Nephron (organoid): ENCODE results near the gene UBC.
"Not testable (repeated sequence)": the region's sequence is repeated elsewhere in the genome, so short reads cannot be mapped to it uniquely, and the experiment has no call there.

Experiments used
- H3K27ac Mint-ChIP-seq, 3 experiments: 2 replicates each; pipeline ENCODE4 v1.8.0; 2020; ENCODE audit warnings: mixed read lengths in 3 of 3, mild to moderate bottlenecking in 2 of 3, moderate library complexity in 1 of 3
- H3K27me3 Mint-ChIP-seq: 2 replicates; pipeline ENCODE4 v1.8.0; 2021; ENCODE audit warnings: low read depth, mild to moderate bottlenecking, moderate library complexity, mixed read lengths
- H3K36me3 Mint-ChIP-seq: 2 replicates; pipeline ENCODE4 v1.8.0; 2020; ENCODE audit warnings: low read depth, mixed read lengths
- H3K4me1 Mint-ChIP-seq: 2 replicates; pipeline ENCODE4 v1.8.0; 2020; ENCODE audit warnings: mixed read lengths
- H3K4me3 Mint-ChIP-seq, 3 experiments: 2 replicates each; pipeline ENCODE4 v1.8.0; 2020; ENCODE audit warnings: mild to moderate bottlenecking in 3 of 3, mixed read lengths in 3 of 3, moderate library complexity in 2 of 3
- H3K9me3 Mint-ChIP-seq: 2 replicates; pipeline ENCODE4 v1.8.0; 2020; ENCODE audit warnings: mixed read lengths
- TF ChIP-seq, protein P1 (sequence below), 3 experiments: fragments of 200-600 bp; sonication (generic); IDR thresholded peaks; one replicate each; pipeline ENCODE4 v1.5.0; 2021; ENCODE audit warnings: antibody characterized with exemption in 3 of 3; ENCODE audit not compliant: unreplicated experiment in 3 of 3

UBC gene

DNA sequence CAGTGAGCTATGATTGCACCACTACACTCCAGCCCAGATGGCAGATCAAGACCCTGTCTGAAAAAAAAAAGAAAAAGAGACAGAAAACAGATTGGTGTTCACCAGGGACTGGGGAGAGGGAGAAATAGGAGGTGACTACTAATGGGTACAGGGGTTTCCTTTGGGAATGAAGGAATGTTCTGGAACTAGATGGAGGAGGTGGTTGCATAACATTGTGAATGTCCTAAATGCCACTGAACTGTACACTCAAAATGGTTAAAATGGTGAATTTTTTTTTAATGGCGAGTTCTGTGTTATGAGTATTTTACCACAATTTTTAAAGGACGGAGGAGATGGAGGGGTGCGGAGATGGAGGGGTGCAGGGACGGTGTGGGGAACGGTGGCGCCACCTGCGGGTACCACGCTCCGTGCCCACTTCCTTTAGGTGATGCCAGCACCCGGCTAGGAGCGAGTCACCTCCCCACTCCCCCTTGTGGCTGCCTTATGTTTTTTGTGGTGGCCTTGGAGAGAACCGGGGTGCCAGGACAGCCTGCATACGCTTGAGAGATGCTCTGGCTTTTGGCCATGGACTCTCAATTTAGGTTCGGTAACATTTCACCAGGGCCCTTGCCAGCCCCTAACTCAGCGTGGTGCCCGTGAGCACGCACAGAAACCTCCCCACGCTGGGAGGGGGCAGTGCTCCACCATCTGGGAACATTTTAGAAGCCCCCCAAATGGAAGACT lies 16.1 kb downstream of the UBC start:
- H3K36me3 Mint-ChIP-seq: no peaks in the 10 kb centered on the region
- H3K27me3 Mint-ChIP-seq: peaks cover 12% of the 10 kb centered on the region
- TF ChIP-seq, protein P1, sequence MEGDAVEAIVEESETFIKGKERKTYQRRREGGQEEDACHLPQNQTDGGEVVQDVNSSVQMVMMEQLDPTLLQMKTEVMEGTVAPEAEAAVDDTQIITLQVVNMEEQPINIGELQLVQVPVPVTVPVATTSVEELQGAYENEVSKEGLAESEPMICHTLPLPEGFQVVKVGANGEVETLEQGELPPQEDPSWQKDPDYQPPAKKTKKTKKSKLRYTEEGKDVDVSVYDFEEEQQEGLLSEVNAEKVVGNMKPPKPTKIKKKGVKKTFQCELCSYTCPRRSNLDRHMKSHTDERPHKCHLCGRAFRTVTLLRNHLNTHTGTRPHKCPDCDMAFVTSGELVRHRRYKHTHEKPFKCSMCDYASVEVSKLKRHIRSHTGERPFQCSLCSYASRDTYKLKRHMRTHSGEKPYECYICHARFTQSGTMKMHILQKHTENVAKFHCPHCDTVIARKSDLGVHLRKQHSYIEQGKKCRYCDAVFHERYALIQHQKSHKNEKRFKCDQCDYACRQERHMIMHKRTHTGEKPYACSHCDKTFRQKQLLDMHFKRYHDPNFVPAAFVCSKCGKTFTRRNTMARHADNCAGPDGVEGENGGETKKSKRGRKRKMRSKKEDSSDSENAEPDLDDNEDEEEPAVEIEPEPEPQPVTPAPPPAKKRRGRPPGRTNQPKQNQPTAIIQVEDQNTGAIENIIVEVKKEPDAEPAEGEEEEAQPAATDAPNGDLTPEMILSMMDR (IDR thresholded peaks at IDR 0.05; ENCODE audit: unreplicated experiment in 3 of 3): peak in 2 of 3 experiments; percentile 10 to 15
- H3K27ac Mint-ChIP-seq: no peak overlapping the region
- H3K9me3 Mint-ChIP-seq: no peaks in the 10 kb centered on the region
- no peak overlapping the region for H3K4me3 Mint-ChIP-seq
- peaks cover 23% of the 10 kb centered on the region for H3K4me1 Mint-ChIP-seq

DNA sequence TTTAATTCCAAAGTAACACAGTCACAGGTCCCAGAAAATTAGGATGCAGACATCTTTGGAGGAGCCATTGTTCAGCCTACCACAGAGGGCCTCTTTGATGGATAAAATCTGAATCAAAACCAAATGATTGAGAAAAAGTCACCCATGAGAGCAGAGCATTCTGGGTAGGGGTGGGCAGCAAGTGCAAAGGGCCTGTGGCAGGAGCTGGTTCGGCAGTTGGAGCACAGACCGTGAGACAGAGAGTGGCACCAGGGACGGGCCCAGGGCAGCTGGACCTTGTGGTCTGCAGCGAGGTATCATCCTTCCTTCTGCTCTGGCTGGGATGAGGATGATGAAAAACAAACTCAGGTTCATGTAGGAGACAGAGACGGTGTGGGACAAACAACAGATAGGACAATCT lies 18.0 kb downstream of the UBC start:
- no peaks in the 10 kb centered on the region for H3K36me3 Mint-ChIP-seq
- H3K4me1 Mint-ChIP-seq: peaks cover 23% of the 10 kb centered on the region
- H3K27me3 Mint-ChIP-seq: peaks cover 12% of the 10 kb centered on the region
- H3K27ac Mint-ChIP-seq: peak overlapping the region in 1 of 3 experiments; percentile 1
- TF ChIP-seq, protein P1 (IDR thresholded peaks at IDR 0.05; ENCODE audit: unreplicated experiment in 3 of 3): no peak
- no peaks in the 10 kb centered on the region for H3K9me3 Mint-ChIP-seq
- no peak overlapping the region for H3K4me3 Mint-ChIP-seq

DNA sequence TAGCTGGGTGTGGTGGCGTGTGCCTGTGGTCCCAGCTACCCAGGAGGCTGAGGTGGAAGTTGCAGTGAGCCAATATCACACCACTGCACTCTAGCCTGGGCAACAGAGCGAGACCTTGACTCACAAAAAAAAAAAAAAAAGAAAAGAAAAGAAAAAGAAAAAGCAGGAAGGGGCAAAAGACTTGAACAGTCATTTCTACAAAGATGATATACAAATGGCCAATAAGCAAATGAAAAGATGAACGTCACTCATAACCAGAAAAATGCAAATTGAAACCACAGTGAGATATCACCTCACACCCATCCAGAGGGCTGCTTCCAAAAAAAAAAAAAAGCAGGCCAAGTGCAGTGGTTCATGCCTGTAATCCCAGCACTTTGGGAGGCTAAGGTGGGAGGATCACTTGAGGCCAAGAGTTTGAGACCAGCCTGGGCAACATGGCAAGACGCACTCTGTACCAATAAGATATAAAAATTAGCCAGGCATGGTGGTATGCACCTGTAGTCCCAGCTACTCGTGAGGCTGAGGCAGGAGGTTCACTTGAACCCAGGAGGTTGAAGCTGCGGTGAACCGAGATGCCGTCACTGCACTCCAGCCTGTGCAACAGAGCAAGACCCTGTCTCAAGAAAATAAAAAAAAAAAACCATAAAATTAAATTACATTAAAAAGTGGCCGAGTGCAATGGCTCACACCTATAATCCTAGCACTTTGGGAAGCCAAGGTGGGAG lies 20.5 kb downstream of the UBC start:
- H3K4me1 Mint-ChIP-seq: peaks cover 17% of the 10 kb centered on the region
- H3K27me3 Mint-ChIP-seq: peaks cover 12% of the 10 kb centered on the region
- H3K36me3 Mint-ChIP-seq: no peaks in the 10 kb centered on the region

DNA sequence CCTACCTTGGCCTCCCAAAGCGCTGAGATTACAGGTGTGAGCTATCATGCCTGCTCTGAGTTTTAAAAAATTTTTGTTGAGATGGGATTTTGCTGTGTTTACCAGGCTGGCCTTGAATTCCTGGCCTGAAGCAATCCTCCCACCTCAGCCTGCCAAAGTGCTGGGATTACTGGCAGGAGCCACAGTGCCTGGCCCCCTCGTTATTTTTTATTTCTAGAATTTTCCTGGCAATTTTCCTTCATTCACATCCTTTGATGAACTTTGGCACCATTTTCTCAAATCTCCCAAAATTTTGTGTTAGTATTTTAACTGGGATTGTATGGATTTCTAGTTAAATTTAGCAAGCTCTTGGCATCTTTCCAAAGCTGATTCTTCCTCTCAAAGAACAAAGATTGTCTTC lies 26.2 kb downstream of the UBC start:
- no peak overlapping the region for H3K4me3 Mint-ChIP-seq
- H3K36me3 Mint-ChIP-seq: no peaks in the 10 kb centered on the region
- TF ChIP-seq, protein P1 (IDR thresholded peaks at IDR 0.05; ENCODE audit: unreplicated experiment in 3 of 3): no peak
- H3K4me1 Mint-ChIP-seq: peaks cover 13% of the 10 kb centered on the region
- H3K27ac Mint-ChIP-seq: no peak overlapping the region
- H3K9me3 Mint-ChIP-seq: no peaks in the 10 kb centered on the region
- no peaks in the 10 kb centered on the region for H3K27me3 Mint-ChIP-seq

More for the DNA sequence above, 20.5 kb downstream of the UBC start:
- TF ChIP-seq, protein P1 (IDR thresholded peaks at IDR 0.05; ENCODE audit: unreplicated experiment in 3 of 3): no peak
- Mint-ChIP-seq H3K4me3 (no peak overlapping the region), H3K27ac (no peak overlapping the region), H3K9me3 (no peaks in the 10 kb centered on the region)

DNA sequence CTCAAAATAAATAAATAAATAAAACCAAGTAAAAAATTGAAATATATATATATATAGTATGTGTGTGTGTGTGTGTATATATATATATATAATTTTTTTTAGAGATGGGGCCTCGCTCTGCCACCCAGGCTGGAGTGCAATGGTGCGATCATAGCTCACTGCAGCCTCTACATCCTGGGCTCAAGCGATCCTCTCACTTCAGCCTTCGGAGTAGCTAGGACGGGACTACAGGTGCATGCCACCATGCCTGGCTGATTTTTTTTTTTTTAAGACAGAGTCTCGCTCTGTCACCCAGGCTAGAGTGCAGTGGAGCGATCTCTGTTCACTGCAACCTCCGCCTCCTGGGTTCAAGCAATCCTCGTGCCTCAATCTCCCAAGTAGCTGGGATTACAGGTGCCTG lies 26.7 kb downstream of the UBC start:
- H3K27ac Mint-ChIP-seq, H3K4me3 Mint-ChIP-seq, H3K27me3 Mint-ChIP-seq, H3K9me3 Mint-ChIP-seq, H3K36me3 Mint-ChIP-seq: not testable (repeated sequence)
- peaks cover 18% of the 10 kb centered on the region for H3K4me1 Mint-ChIP-seq

DNA sequence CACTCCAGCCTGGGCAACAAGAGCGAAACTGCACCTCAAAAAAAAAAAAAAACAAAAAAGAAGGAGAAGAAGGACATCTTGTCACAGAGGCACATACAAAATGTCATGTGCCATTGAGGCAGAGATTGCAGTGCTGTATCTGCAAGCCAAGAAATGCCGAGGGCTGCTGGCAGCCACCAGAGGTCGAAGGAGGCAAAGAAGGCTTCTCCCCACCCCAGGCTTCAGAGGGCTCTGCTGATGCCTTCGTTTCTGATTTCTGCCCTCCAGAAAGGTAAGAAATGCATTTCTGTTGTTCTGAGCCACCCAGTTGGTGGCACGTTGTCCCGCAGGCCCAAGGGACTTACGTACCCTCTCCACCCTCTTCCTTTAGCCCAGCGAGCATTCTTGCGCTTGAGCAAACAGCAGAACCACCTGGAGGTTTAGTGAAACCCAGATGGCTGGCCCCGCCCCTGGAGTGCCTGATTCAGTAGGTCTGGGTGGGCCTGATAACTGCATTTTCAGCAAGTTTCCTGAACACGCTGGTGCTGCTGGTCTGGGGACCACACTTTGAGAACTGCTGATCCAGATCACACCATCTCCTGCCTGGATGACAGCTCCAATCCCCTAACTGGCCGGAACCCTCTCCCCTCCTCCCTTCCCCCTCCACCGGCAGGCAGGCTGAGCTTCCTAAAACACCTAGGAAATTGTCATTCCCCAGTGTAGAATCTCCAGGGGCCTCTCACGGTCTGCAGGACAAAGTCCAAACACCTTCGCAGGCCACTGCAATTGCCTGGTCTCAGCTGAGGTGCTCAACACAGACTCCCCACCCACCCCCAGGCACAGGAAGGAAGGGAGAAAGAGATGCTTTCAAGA lies 29.6 kb downstream of the UBC start:
- peak overlapping the region; percentile 69 to 90 (median 88) for H3K27ac Mint-ChIP-seq
- no peak overlapping the region for H3K4me3 Mint-ChIP-seq
- H3K27me3 Mint-ChIP-seq: no peaks in the 10 kb centered on the region
- TF ChIP-seq, protein P1 (IDR thresholded peaks at IDR 0.05; ENCODE audit: unreplicated experiment in 3 of 3): no peak
- H3K4me1 Mint-ChIP-seq: peaks cover 19% of the 10 kb centered on the region
- no peaks in the 10 kb centered on the region for H3K9me3 Mint-ChIP-seq
- H3K36me3 Mint-ChIP-seq: no peaks in the 10 kb centered on the region
